GM23338 (cell line): ENCODE measurements around the gene FAU. TPM values are rescaled to one million over a fixed set of nuclear protein-coding genes. Genes with fewer than 3 reads are reported as not detected.

Experiments used
- ATAC-seq: fragments of 200-7000 bp; cut with Tn5 transposase; 3 replicates; pipeline ENCODE4 v1.9.1; 2020
- DNase-seq: peaks from one replicate; pipeline ENCODE4 v3.0.0-alpha.2; 2015; ENCODE audit warnings: low spot score
- H2AFZ ChIP-seq: fragments of 200-600 bp; sonication (generic); 2 replicates; pipeline ENCODE4 v1.8.0; 2016; ENCODE audit warnings: antibody characterized with exemption, mild to moderate bottlenecking, moderate library complexity
- H3F3A ChIP-seq: fragments of 200-600 bp; sonication (generic); replicated peaks from 2 replicates; pipeline ENCODE4 v1.8.0; 2017; ENCODE audit warnings: antibody characterized with exemption, mixed run types, low read depth
- H3K27ac ChIP-seq: fragments of 200-600 bp; sonication (generic); 2 replicates; pipeline ENCODE4 v1.6.1; 2016; ENCODE audit warnings: low read depth
- H3K27me3 ChIP-seq: fragments of 200-600 bp; sonication (generic); 2 replicates; pipeline ENCODE4 v1.8.0; 2016; ENCODE audit warnings: mild to moderate bottlenecking, mixed run types, moderate library complexity; ENCODE audit not compliant: insufficient read depth
- H3K36me3 ChIP-seq: fragments of 200-600 bp; sonication (generic); 2 replicates; pipeline ENCODE4 v1.8.0; 2016; ENCODE audit warnings: mild to moderate bottlenecking; ENCODE audit not compliant: insufficient read depth
- H3K4me1 ChIP-seq: fragments of 200-600 bp; sonication (generic); 2 replicates; pipeline ENCODE4 v1.8.0; 2016; ENCODE audit warnings: mild to moderate bottlenecking, moderate library complexity; ENCODE audit not compliant: insufficient read depth
- H3K4me2 ChIP-seq: fragments of 200-600 bp; sonication (generic); 2 replicates; pipeline ENCODE4 v1.7.1; 2017; ENCODE audit warnings: mixed run types
- H3K4me3 ChIP-seq: fragments of 200-600 bp; sonication (generic); 2 replicates; pipeline ENCODE4 v1.6.1; 2016; ENCODE audit warnings: mixed run types
- H3K79me2 ChIP-seq: fragments of 200-600 bp; sonication (generic); replicated peaks from 2 replicates; pipeline ENCODE4 v1.8.0; 2017; ENCODE audit warnings: mild to moderate bottlenecking; ENCODE audit not compliant: insufficient read depth
- H3K9me2 ChIP-seq: fragments of 200-600 bp; sonication (generic); 2 replicates; pipeline ENCODE4 v1.8.0; 2017; ENCODE audit not compliant: insufficient read depth
- H4K20me1 ChIP-seq: fragments of 200-600 bp; sonication (generic); replicated peaks from 2 replicates; pipeline ENCODE4 v1.8.0; 2017; ENCODE audit warnings: mild to moderate bottlenecking; ENCODE audit not compliant: insufficient read depth
- H3K27ac Mint-ChIP-seq: 2 replicates; pipeline ENCODE4 v1.8.0; 2020; ENCODE audit warnings: inconsistent platforms, mild to moderate bottlenecking, moderate library complexity, mixed read lengths
- H3K27me3 Mint-ChIP-seq: 3 replicates; pipeline ENCODE4 v1.8.0; 2022; ENCODE audit warnings: low read depth, mild to moderate bottlenecking, moderate library complexity, mixed read lengths, inconsistent platforms; ENCODE audit not compliant: insufficient read depth, poor library complexity
- H3K36me3 Mint-ChIP-seq: 3 replicates; pipeline ENCODE4 v1.8.0; 2021; ENCODE audit warnings: low read depth, mild to moderate bottlenecking, inconsistent platforms, moderate library complexity, mixed read lengths
- H3K4me1 Mint-ChIP-seq: 3 replicates; pipeline ENCODE4 v1.8.0; 2020; ENCODE audit warnings: mild to moderate bottlenecking, inconsistent platforms, mixed read lengths
- H3K4me3 Mint-ChIP-seq: 3 replicates; pipeline ENCODE4 v1.8.0; 2021; ENCODE audit warnings: moderate library complexity, mild to moderate bottlenecking, inconsistent platforms, mixed read lengths
- H3K9me3 Mint-ChIP-seq: 3 replicates; pipeline ENCODE4 v1.8.0; 2020; ENCODE audit warnings: moderate library complexity, mild to moderate bottlenecking, inconsistent platforms, mixed read lengths
- CREB1 ChIP-seq: fragments of 250-450 bp; sonication (Bioruptor Pico); IDR thresholded peaks from 2 replicates; pipeline ENCODE4 v1.5.0; 2020; ENCODE audit warnings: low read depth, mild to moderate bottlenecking, moderate library complexity
- CTCF ChIP-seq, 2 experiments: fragments of 200-600 bp in 1 of 2; sonication (generic) in 1 of 2; conservative IDR thresholded peaks; 2 replicates each; pipeline versions ENCODE4 v1.5.1 to v1.6.1; 2016 to 2017; ENCODE audit warnings: antibody characterized with exemption in 2 of 2, low read depth in 2 of 2, mild to moderate bottlenecking in 2 of 2, moderate library complexity in 1 of 2
- ETS1 ChIP-seq: IDR thresholded peaks from 2 replicates; pipeline ENCODE4 v1.6.1; 2016; ENCODE audit warnings: antibody characterized with exemption
- EZH2 ChIP-seq: fragments of 200-600 bp; sonication (generic); IDR thresholded peaks from one replicate; pipeline ENCODE4 v1.8.0; 2017; ENCODE audit warnings: antibody characterized with exemption, mild to moderate bottlenecking, low read depth; ENCODE audit not compliant: unreplicated experiment
- EZH2phosphoT487 ChIP-seq: fragments of 200-600 bp; sonication (generic); IDR thresholded peaks from one replicate; pipeline ENCODE4 v1.8.1; 2018; ENCODE audit warnings: antibody characterized with exemption; ENCODE audit not compliant: unreplicated experiment
- JUNB ChIP-seq: IDR thresholded peaks from one replicate; pipeline ENCODE4 v1.6.1; 2016; ENCODE audit warnings: antibody characterized with exemption; ENCODE audit not compliant: unreplicated experiment
- NANOG ChIP-seq: IDR thresholded peaks from 2 replicates; pipeline ENCODE4 v1.6.1; 2016; ENCODE audit warnings: antibody characterized with exemption, borderline replicate concordance
- POLR2AphosphoS5 ChIP-seq: IDR thresholded peaks from 2 replicates; pipeline ENCODE4 v1.6.1; 2016; ENCODE audit warnings: antibody characterized with exemption, low read depth
- REST ChIP-seq: IDR thresholded peaks from one replicate; pipeline ENCODE4 v1.6.1; 2018; ENCODE audit warnings: antibody characterized with exemption; ENCODE audit not compliant: unreplicated experiment
- STAT1 ChIP-seq: IDR thresholded peaks from one replicate; pipeline ENCODE4 v1.6.1; 2016; ENCODE audit warnings: antibody characterized with exemption; ENCODE audit not compliant: unreplicated experiment
- ZNF114 ChIP-seq: fragments of 250-450 bp; sonication (Bioruptor Pico); IDR thresholded peaks from 2 replicates; pipeline ENCODE4 v1.5.0; 2020; ENCODE audit warnings: mild to moderate bottlenecking, moderate library complexity
- ZNF331 ChIP-seq: fragments of 250-450 bp; sonication (Bioruptor Pico); IDR thresholded peaks from 2 replicates; pipeline ENCODE4 v1.5.0; 2020; ENCODE audit warnings: low read depth, mild to moderate bottlenecking, moderate library complexity
- ZNF462 ChIP-seq: fragments of 250-450 bp; sonication (Bioruptor Pico); IDR thresholded peaks from 2 replicates; pipeline ENCODE4 v1.5.0; 2020; ENCODE audit warnings: mild to moderate bottlenecking, moderate library complexity
- polyA plus RNA-seq: library from polyadenylated mRNA; unstranded; fragments of >200 nt; fragmentation: Nextera tagmentation; extraction: Ambion mirVana; gene quantifications from 2 replicates; pipeline ENCODE4 v1.2.1, GENCODE V29; 2016
- total RNA-seq: library from RNA; depleted of rRNA; stranded (reverse); fragments of >200 nt; shearing (Covaris generic); gene quantifications from 2 replicates; pipeline ENCODE4 v1.2.3, GENCODE V29; 2014

The FAU gene
- total and polyA plus RNA-seq, 2 experiments from 2014 or later: 262 to 1,177 TPM

- no peaks in the 10 kb centered on the region for H3F3A ChIP-seq
- no peaks in the 10 kb centered on the region for H3K27me3 ChIP-seq
- no peaks in the 10 kb centered on the region for H3K79me2 ChIP-seq
- H3K4me2 ChIP-seq: no peak overlapping the region
- TF ChIP-seq CREB1 (CRISPR knock-in tag): no peak
- TF ChIP-seq STAT1: no peak
- TF ChIP-seq NANOG: no peak
- TF ChIP-seq ZNF114 (CRISPR knock-in tag): no peak
- no peak for TF ChIP-seq EZH2phosphoT487
- TF ChIP-seq ZNF462 (CRISPR knock-in tag): no peak
- TF ChIP-seq POLR2AphosphoS5: no peak
- TF ChIP-seq CTCF (conservative IDR thresholded peaks at IDR 0.05; ENCODE audit: low read depth in 2 of 2): no peak
- TF ChIP-seq JUNB: no peak
- TF ChIP-seq ETS1: no peak
- TF ChIP-seq ZNF331: no peak
- TF ChIP-seq EZH2: no peak
- no peak for TF ChIP-seq REST
- H3K4me1 ChIP-seq: no peaks in the 10 kb centered on the region
- H3K36me3 ChIP-seq: no peaks in the 10 kb centered on the region
- H2AFZ ChIP-seq: no peak overlapping the region
- H3K9me2 ChIP-seq: no peaks in the 10 kb centered on the region
- no peak overlapping the region for H3K27ac ChIP-seq
- no peak for DNase-seq
- Mint-ChIP-seq H3K4me1 (peaks cover 2% of the 10 kb centered on the region; the same call in 2 of the 3 replicates), H3K27me3 (peaks cover 3% of the 10 kb centered on the region), H3K27ac (no peak overlapping the region), H3K36me3 (no peaks in the 10 kb centered on the region), H3K4me3 (no peak overlapping the region), H3K9me3 (no peaks in the 10 kb centered on the region)
- no peak for ATAC-seq
- no peaks in the 10 kb centered on the region for H4K20me1 ChIP-seq
- H3K4me3 ChIP-seq: no peak overlapping the region
Measured at GRCh38 chr11:65160643-65161042, 38.7 kb upstream of the FAU start.
